HG03442 (cell line): ENCODE measurements around the gene SH2B3.
"Not testable (repeated sequence)": the region's sequence is repeated elsewhere in the genome, so short reads cannot be mapped to it uniquely, and the experiment has no call there.

ENCODE experiments used
- ATAC-seq: cut with Tn5 transposase; IDR thresholded peaks from one replicate; pipeline ENCODE4 v1.9.1; 2021; ENCODE audit warnings: mild to moderate bottlenecking, moderate library complexity; ENCODE audit not compliant: unreplicated experiment

The SH2B3 gene

GRCh38 chr12:111386885-111387284 lies 18.8 kb upstream of the SH2B3 start:
- no peak for ATAC-seq

- no peak for ATAC-seq
Measured at GRCh38 chr12:111387747-111388323, 17.9 kb upstream of the SH2B3 start.

- ATAC-seq: no peak
Measured at GRCh38 chr12:111389635-111390034, 16.1 kb upstream of the SH2B3 start.

GRCh38 chr12:111390910-111391309 lies 14.8 kb upstream of the SH2B3 start:
- ATAC-seq: no peak

- ATAC-seq: no peak
Measured at GRCh38 chr12:111393700-111394300, 11.9 kb upstream of the SH2B3 start.

- ATAC-seq: no peak
Measured at GRCh38 chr12:111394480-111394879, 11.2 kb upstream of the SH2B3 start.

GRCh38 chr12:111395336-111396187 lies 10.2 kb upstream of the SH2B3 start:
- no peak for ATAC-seq

- not testable (repeated sequence) for ATAC-seq
Measured at GRCh38 chr12:111396271-111396670, 9.5 kb upstream of the SH2B3 start.

GRCh38 chr12:111396726-111397445 lies 8.8 kb upstream of the SH2B3 start:
- peak; percentile 67 for ATAC-seq

GRCh38 chr12:111398530-111398929 lies 7.2 kb upstream of the SH2B3 start:
- ATAC-seq: no peak

GRCh38 chr12:111399741-111400404 lies 5.8 kb upstream of the SH2B3 start:
- ATAC-seq: not testable (repeated sequence)

- no peak for ATAC-seq
Measured at GRCh38 chr12:111401167-111401605, 4.5 kb upstream of the SH2B3 start.

- ATAC-seq: not testable (repeated sequence)
Measured at GRCh38 chr12:111402490-111402824, 3.3 kb upstream of the SH2B3 start.

GRCh38 chr12:111404362-111405148 lies 1.2 kb upstream of the SH2B3 start:
- peak; percentile 4 for ATAC-seq

- ATAC-seq: peak; percentile 55
Measured at GRCh38 chr12:111405149-111405858, 419 bp upstream of the SH2B3 start.

GRCh38 chr12:111406474-111407376 lies 1.0 kb downstream of the SH2B3 start:
- ATAC-seq: no peak

GRCh38 chr12:111407377-111408115 lies 1.8 kb downstream of the SH2B3 start:
- no peak for ATAC-seq

GRCh38 chr12:111408116-111408440 lies 2.4 kb downstream of the SH2B3 start:
- ATAC-seq: no peak
